Type B pancreatic cell (in vitro differentiated cells): Measurements from ENCODE around the gene NAV2. TPM values are rescaled to one million over a fixed set of nuclear protein-coding genes. Genes with fewer than 3 reads are reported as not detected.

Source experiments
- DNase-seq: peaks from one replicate; pipeline ENCODE4 v3.0.0; 2021; ENCODE audit warnings: mixed read lengths; ENCODE audit not compliant: unreplicated experiment; ENCODE audit errors: extremely low spot score
- H3K27ac Mint-ChIP-seq: 2 replicates; pipeline ENCODE4 v1.8.0; 2021; ENCODE audit warnings: mild to moderate bottlenecking, mixed read lengths
- H3K27me3 Mint-ChIP-seq: 2 replicates; pipeline ENCODE4 v1.8.0; 2021; ENCODE audit warnings: mixed read lengths
- H3K36me3 Mint-ChIP-seq: 2 replicates; pipeline ENCODE4 v1.8.0; 2021; ENCODE audit warnings: mixed read lengths
- H3K4me1 Mint-ChIP-seq: one replicate; pipeline ENCODE4 v1.8.0; 2021; ENCODE audit warnings: mixed read lengths; ENCODE audit not compliant: unreplicated experiment
- H3K4me3 Mint-ChIP-seq: 2 replicates; pipeline ENCODE4 v1.8.0; 2021; ENCODE audit warnings: mild to moderate bottlenecking, mixed read lengths
- H3K9me3 Mint-ChIP-seq: 2 replicates; pipeline ENCODE4 v1.8.0; 2021; ENCODE audit warnings: mixed read lengths
- CTCF ChIP-seq: fragments of 200-600 bp; sonication (generic); conservative IDR thresholded peaks from 2 replicates; pipeline ENCODE4 v1.5.0; 2021; ENCODE audit warnings: antibody characterized with exemption, mild to moderate bottlenecking
- total RNA-seq: library from RNA; stranded (reverse); gene quantifications from 2 replicates; pipeline ENCODE4 v1.2.1, GENCODE V29; 2021; ENCODE audit warnings: low replicate concordance

Gene NAV2
- total RNA-seq, 1 donor from 2014 or later = 54.2 TPM

GRCh38 chr11:19800714-19801519 lies 88.3 kb downstream of the NAV2 start:
- peak; percentile 37 for TF ChIP-seq CTCF
- peak overlapping the region; percentile 30 for H3K27ac Mint-ChIP-seq
- H3K4me1 Mint-ChIP-seq = peaks cover 46% of the 10 kb centered on the region
- H3K27me3 Mint-ChIP-seq = no peaks in the 10 kb centered on the region
- DNase-seq = no peak
- peak overlapping the region; percentile 44 for H3K4me3 Mint-ChIP-seq
- peaks cover 11% of the 10 kb centered on the region for H3K36me3 Mint-ChIP-seq
- no peaks in the 10 kb centered on the region for H3K9me3 Mint-ChIP-seq

DNA sequence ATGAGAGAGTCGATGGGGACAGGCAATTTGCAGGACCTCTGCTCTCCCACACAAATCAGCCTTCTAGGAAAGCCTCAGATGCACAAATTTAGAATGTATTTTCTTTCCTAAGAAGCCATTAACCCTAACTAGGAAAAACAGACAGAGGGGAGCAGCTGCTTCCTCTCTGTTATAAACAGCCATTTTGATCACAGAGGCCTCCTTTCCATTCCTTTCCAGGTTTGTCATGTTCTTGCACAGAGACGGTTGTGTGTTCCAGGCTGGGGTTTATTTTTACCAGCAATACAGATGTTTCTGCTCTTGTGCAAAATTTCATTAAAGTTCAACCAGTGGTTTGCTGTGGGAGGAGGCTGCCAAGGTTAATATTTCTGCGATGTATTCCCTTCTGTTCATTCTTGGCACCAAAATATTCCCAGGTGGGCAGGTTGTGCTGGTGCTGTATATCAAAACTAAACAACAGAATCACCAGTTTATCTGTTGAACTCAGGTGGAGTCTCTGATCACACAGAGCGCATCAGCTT lies 90.2 kb downstream of the NAV2 start:
- TF ChIP-seq CTCF = no peak
- Mint-ChIP-seq H3K27me3 (no peaks in the 10 kb centered on the region), H3K4me3 (no peak overlapping the region), H3K36me3 (peaks cover 4% of the 10 kb centered on the region), H3K9me3 (no peaks in the 10 kb centered on the region), H3K27ac (peak overlapping the region; percentile 90), H3K4me1 (peaks cover 59% of the 10 kb centered on the region)
- DNase-seq = no peak

GRCh38 chr11:19803506-19803998 lies 90.9 kb downstream of the NAV2 start:
- H3K27me3 Mint-ChIP-seq = no peaks in the 10 kb centered on the region
- peak overlapping the region; percentile 90 for H3K27ac Mint-ChIP-seq
- H3K4me3 Mint-ChIP-seq = peak overlapping the region; percentile 4
- no peak for DNase-seq
- peaks cover 59% of the 10 kb centered on the region for H3K4me1 Mint-ChIP-seq
- H3K9me3 Mint-ChIP-seq = no peaks in the 10 kb centered on the region
- no peaks in the 10 kb centered on the region for H3K36me3 Mint-ChIP-seq
- TF ChIP-seq CTCF = no peak

DNA sequence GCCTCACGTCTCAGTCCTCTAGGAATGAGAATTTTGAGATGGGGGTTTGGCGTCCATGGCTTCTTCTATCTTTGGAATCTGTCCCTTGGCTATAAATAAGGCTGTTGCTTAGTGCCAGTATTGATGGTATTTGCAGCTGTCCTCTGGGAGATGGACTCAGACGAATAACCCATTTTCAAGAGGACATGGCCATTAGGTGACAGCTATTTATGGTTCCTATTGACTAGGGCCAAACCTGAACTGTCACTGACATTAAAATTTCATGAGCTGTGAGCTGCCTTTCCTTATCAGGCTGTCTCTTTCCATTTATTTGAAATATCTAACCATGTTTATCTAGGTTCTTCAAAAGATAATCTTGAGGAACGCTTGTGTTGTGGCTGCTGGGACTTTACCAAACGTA lies 92.7 kb downstream of the NAV2 start:
- Mint-ChIP-seq H3K36me3 (no peaks in the 10 kb centered on the region), H3K4me1 (peaks cover 46% of the 10 kb centered on the region), H3K27me3 (no peaks in the 10 kb centered on the region), H3K4me3 (peak overlapping the region; percentile 2), H3K9me3 (no peaks in the 10 kb centered on the region), H3K27ac (no peak overlapping the region)
- TF ChIP-seq CTCF = no peak
- DNase-seq = no peak

DNA sequence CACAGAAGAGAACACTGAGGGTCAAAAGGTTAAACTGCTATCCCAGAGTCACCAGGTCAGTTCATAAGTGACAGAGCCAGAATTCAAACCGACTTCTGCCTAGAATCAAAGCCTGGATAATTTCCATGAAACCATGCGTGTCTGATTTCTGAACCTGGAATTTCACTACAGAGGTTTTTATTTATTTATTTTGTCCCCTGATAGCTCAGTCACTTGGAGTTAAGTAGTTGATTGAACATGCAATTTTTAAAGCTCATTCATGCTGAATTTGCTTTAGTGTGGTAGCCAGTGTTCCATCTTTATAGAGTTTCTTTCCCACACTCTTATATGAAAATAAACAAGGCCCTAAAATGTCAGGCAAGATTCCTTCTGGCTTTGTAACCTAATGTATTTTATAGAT lies 93.2 kb downstream of the NAV2 start:
- Mint-ChIP-seq H3K4me1 (peaks cover 44% of the 10 kb centered on the region), H3K27me3 (no peaks in the 10 kb centered on the region), H3K4me3 (no peak overlapping the region), H3K27ac (no peak overlapping the region), H3K36me3 (no peaks in the 10 kb centered on the region), H3K9me3 (peaks cover 4% of the 10 kb centered on the region)
- TF ChIP-seq CTCF = no peak
- no peak for DNase-seq
